GM21515 (cell line): Measurements from ENCODE around the gene CST11.

ENCODE experiments used
- ATAC-seq: cut with Tn5 transposase; IDR thresholded peaks from one replicate; pipeline ENCODE4 v1.9.1; 2021; ENCODE audit not compliant: unreplicated experiment

CST11 gene

GRCh38 chr20:23420943-23421931 is 31.4 kb downstream of the CST11 start, which contains the start of gene NAPB:
TSS of gene NAPB (minus strand) at chr20:23421488. CDS start at chr20:23421402, 86 bp downstream.
- peak; percentile 96 for ATAC-seq

GRCh38 chr20:23419995-23420901 is 32.4 kb downstream of the CST11 start:
- ATAC-seq: peak; percentile 37

- ATAC-seq: no peak
Measured at GRCh38 chr20:23419657-23419994, 33.0 kb downstream of the CST11 start.

GRCh38 chr20:23417861-23418260 is 34.8 kb downstream of the CST11 start:
- no peak for ATAC-seq

GRCh38 chr20:23415959-23416583 is 36.6 kb downstream of the CST11 start:
- no peak for ATAC-seq

- no peak for ATAC-seq
Measured at GRCh38 chr20:23415555-23415954, 37.1 kb downstream of the CST11 start.

GRCh38 chr20:23414526-23415188 is 38.0 kb downstream of the CST11 start:
- no peak for ATAC-seq

GRCh38 chr20:23413862-23414422 is 38.7 kb downstream of the CST11 start:
- no peak for ATAC-seq

- ATAC-seq: no peak
Measured at GRCh38 chr20:23412026-23412425, 40.6 kb downstream of the CST11 start.

GRCh38 chr20:23410916-23411695 is 41.6 kb downstream of the CST11 start:
- no peak for ATAC-seq

GRCh38 chr20:23409800-23410199 is 42.9 kb downstream of the CST11 start:
- no peak for ATAC-seq

GRCh38 chr20:23408957-23409356 is 43.7 kb downstream of the CST11 start:
- no peak for ATAC-seq

- peak; percentile 68 for ATAC-seq
Measured at GRCh38 chr20:23407781-23408464, 44.8 kb downstream of the CST11 start.

GRCh38 chr20:23406880-23407279 is 45.8 kb downstream of the CST11 start:
- ATAC-seq: no peak

- no peak for ATAC-seq
Measured at GRCh38 chr20:23404196-23404595, 48.5 kb downstream of the CST11 start.

GRCh38 chr20:23403751-23404150 is 48.9 kb downstream of the CST11 start:
- no peak for ATAC-seq

GRCh38 chr20:23401051-23401450 is 51.6 kb downstream of the CST11 start:
- ATAC-seq: no peak
